Uterus (tissue), 2 donors: Measurements from ENCODE around the gene SH3RF3.

Experiments
- POLR2A ChIP-seq, 2 donors: fragments of 450-650 bp; IDR thresholded peaks; one replicate each; pipeline ENCODE4 v1.6.1; 2016; ENCODE audit warnings: antibody characterized with exemption in 2 of 2, mild to moderate bottlenecking in 1 of 2, moderate library complexity in 1 of 2
- TF ChIP-seq, protein P1 (sequence below), 4 experiments: fragments of 200-600 bp in 2 of 4; fragments of 450-650 bp in 2 of 4; sonication (generic) in 2 of 4; IDR thresholded peaks; one replicate each; pipeline ENCODE4 v1.5.1; 2016 to 2019; ENCODE audit warnings: antibody characterized with exemption in 4 of 4, mild to moderate bottlenecking in 2 of 4, moderate library complexity in 1 of 4

DNA sequence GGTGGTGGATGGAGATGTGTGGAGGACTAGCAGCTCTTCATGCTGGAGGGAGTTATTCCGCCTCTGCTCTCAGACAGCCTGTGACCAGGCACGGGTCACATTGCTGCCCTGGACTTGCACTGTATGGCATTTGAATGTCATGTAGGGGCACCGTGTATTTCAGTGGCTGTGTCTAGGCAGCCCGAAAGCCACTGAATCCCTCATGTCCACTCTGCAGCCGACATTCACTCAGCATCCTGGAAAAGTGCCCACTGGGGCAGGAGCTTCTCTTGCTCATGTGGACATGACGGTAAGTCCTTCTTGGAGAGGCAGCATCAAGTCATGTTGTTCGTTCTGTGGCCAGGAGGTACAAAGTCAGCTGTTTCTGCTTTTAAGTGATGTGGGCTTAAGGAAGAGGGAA, 127.9 kb downstream of the SH3RF3 start:
- TF ChIP-seq, protein P1, sequence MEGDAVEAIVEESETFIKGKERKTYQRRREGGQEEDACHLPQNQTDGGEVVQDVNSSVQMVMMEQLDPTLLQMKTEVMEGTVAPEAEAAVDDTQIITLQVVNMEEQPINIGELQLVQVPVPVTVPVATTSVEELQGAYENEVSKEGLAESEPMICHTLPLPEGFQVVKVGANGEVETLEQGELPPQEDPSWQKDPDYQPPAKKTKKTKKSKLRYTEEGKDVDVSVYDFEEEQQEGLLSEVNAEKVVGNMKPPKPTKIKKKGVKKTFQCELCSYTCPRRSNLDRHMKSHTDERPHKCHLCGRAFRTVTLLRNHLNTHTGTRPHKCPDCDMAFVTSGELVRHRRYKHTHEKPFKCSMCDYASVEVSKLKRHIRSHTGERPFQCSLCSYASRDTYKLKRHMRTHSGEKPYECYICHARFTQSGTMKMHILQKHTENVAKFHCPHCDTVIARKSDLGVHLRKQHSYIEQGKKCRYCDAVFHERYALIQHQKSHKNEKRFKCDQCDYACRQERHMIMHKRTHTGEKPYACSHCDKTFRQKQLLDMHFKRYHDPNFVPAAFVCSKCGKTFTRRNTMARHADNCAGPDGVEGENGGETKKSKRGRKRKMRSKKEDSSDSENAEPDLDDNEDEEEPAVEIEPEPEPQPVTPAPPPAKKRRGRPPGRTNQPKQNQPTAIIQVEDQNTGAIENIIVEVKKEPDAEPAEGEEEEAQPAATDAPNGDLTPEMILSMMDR (IDR thresholded peaks at IDR 0.05) = no peak
- no peak for TF ChIP-seq POLR2A (IDR thresholded peaks at IDR 0.05)
